GM23338 (cell line): ENCODE data around the gene GTF2A2.

Experiments used
- CREB1 ChIP-seq: fragments of 250-450 bp; sonication (Bioruptor Pico); IDR thresholded peaks from 2 replicates; pipeline ENCODE4 v1.5.0; 2020; ENCODE audit warnings: low read depth, mild to moderate bottlenecking, moderate library complexity
- ETS1 ChIP-seq: IDR thresholded peaks from 2 replicates; pipeline ENCODE4 v1.6.1; 2016; ENCODE audit warnings: antibody characterized with exemption
- EZH2 ChIP-seq: fragments of 200-600 bp; sonication (generic); IDR thresholded peaks from one replicate; pipeline ENCODE4 v1.8.0; 2017; ENCODE audit warnings: antibody characterized with exemption, mild to moderate bottlenecking, low read depth; ENCODE audit not compliant: unreplicated experiment
- EZH2phosphoT487 ChIP-seq: fragments of 200-600 bp; sonication (generic); IDR thresholded peaks from one replicate; pipeline ENCODE4 v1.8.1; 2018; ENCODE audit warnings: antibody characterized with exemption; ENCODE audit not compliant: unreplicated experiment
- JUNB ChIP-seq: IDR thresholded peaks from one replicate; pipeline ENCODE4 v1.6.1; 2016; ENCODE audit warnings: antibody characterized with exemption; ENCODE audit not compliant: unreplicated experiment
- NANOG ChIP-seq: IDR thresholded peaks from 2 replicates; pipeline ENCODE4 v1.6.1; 2016; ENCODE audit warnings: antibody characterized with exemption, borderline replicate concordance
- POLR2AphosphoS5 ChIP-seq: IDR thresholded peaks from 2 replicates; pipeline ENCODE4 v1.6.1; 2016; ENCODE audit warnings: antibody characterized with exemption, low read depth
- REST ChIP-seq: IDR thresholded peaks from one replicate; pipeline ENCODE4 v1.6.1; 2018; ENCODE audit warnings: antibody characterized with exemption; ENCODE audit not compliant: unreplicated experiment
- TF ChIP-seq, protein P1 (sequence below), 2 experiments: fragments of 200-600 bp in 1 of 2; sonication (generic) in 1 of 2; conservative IDR thresholded peaks; 2 replicates each; pipeline versions ENCODE4 v1.5.1 to v1.6.1; 2016 to 2017; ENCODE audit warnings: antibody characterized with exemption in 2 of 2, low read depth in 2 of 2, mild to moderate bottlenecking in 2 of 2, moderate library complexity in 1 of 2

DNA sequence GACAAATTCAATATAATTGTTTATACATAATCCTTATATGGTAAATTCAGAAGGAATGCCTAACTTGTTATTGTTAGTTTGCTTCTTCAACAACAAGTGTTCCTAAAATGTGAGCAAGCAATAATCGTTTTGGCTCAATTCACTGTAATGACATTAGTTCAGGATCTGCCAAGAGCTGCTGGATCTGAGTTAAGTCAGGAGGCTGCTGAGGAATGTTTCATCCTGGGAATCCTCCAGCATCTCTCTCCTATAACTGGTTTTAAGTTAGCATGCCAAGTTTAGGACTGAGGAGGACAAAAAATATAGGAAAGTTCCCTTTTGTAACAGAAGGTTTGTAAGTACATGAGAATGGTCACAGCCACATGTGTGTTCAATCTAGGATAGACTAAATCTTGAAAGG lies 4.9 kb upstream of the GTF2A2 start:
- TF ChIP-seq EZH2 (no peak), CREB1 (CRISPR knock-in tag) (no peak), JUNB (no peak), EZH2phosphoT487 (no peak), REST (no peak), POLR2AphosphoS5 (no peak), ETS1 (no peak), NANOG (no peak)
- TF ChIP-seq, protein P1, sequence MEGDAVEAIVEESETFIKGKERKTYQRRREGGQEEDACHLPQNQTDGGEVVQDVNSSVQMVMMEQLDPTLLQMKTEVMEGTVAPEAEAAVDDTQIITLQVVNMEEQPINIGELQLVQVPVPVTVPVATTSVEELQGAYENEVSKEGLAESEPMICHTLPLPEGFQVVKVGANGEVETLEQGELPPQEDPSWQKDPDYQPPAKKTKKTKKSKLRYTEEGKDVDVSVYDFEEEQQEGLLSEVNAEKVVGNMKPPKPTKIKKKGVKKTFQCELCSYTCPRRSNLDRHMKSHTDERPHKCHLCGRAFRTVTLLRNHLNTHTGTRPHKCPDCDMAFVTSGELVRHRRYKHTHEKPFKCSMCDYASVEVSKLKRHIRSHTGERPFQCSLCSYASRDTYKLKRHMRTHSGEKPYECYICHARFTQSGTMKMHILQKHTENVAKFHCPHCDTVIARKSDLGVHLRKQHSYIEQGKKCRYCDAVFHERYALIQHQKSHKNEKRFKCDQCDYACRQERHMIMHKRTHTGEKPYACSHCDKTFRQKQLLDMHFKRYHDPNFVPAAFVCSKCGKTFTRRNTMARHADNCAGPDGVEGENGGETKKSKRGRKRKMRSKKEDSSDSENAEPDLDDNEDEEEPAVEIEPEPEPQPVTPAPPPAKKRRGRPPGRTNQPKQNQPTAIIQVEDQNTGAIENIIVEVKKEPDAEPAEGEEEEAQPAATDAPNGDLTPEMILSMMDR (conservative IDR thresholded peaks at IDR 0.05; ENCODE audit: low read depth in 2 of 2) = no peak
